SW480 (cell line): ENCODE results near the gene TFAP2A.

Experiments
- DNase-seq: peaks from one replicate; pipeline ENCODE4 v3.0.0-alpha.2; 2016; ENCODE audit warnings: low spot score

TFAP2A gene

DNA sequence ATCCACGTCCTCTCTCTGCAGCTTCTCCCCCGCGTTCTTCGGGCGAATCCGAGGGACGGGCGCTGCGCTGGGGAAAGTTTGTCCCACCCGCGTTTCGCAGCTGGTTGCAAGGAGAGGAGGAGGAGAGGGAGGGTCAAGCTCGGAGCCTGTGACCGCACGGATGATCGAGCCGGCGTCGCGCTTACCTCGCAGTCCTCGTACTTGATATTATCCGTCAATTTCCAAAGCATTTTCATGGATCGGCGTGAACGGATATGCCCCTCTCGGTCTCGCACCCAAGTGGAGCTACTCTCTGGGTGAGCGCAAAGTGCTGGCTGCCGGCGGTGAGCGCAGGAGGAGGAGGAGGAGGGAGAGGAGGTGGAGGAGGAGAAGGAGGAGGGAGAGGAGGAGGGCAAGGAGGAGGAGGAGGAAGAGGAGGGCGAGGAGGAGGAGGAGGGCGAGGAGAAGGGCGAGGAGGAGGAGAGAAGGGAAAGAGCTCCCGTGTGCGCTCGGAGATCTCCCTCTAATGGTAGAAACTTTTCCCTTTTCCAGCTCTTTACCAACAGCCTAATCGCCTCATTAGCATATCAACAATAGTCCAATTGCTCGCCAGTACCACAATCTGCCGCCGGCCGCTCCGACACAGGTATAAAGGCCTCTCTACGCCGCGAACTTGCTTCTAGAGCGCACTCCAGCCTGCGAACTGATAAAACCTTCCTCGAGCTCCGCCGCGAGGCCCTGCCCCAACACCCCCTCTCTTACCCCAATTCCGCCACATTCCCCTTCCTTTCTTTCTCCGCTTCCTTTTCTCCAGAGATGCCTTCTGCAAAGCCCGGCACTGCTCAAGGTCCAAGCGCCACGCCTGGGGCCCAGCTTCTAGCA lies at the start of gene TFAP2A:
Gene TFAP2A, minus strand, starts transcription at position 319 of the 861 bp plus-strand sequence. Its CDS starts 83 bp downstream, at position 236.
- DNase-seq: peak; percentile 48

DNA sequence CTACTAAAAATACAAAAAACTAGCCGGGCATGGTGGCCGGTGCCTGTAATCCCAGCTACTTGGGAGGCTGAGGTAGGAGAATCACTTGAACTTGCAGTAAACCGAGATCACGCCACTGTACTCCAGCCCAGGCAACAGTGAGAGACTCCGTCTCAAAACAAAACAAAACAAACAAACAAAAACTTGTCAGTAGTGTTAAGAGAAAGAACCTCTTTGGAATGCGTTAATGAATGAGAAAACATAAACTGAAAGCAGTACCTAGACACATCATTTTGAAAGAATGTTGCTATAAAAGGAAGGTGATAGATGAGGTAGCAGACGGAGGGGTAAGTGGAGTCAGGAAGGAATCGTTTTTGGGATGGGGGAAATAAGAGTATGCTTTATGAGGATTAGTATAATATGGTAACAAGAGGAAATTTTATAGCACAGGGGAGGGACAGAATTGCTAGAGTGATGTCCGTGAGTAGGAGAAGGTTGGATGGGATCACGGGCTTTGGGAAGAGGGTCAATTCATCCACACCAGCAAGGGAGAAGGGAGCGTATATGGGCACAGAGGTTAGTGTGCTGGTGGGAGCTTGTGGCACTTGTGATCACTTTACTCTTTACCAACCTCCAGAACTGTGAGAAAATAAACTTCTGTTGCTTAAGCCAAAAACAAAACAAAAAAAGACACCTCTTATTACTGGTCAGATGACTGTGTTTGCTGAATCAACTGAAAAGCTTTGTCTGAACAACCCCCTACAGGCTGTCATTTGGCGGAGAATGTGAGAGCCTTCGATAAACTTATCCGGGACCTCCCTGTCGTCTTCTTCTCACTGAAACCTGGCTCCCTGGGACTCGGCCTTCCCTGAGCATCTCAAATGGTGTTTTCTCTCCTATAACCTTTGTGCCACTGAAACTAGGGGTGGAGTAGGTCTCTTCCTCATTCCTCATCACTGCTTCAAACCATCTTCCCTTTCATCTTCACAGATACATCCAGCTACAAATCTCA lies 48.9 kb upstream of the TFAP2A start:
- DNase-seq: no peak

DNA sequence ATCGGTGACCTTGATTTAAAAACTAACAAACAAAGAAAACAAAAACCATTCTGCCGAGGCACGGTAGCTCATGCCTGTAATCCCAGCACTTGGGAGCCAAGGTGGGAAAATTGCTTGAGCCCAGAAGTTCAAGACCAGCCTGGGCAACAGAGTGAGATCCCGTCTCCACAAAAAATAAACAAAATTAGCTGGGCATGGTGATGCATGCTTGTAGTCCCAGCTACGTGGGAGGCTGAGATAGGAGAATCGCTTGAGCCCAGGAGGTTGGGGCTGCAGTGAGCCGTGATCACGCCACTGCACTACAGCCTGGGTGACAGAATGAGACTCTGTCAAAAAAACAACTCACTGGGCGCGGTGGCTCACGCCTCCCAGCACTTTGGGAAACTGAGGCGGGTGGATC lies 48.2 kb upstream of the TFAP2A start:
- no peak for DNase-seq

DNA sequence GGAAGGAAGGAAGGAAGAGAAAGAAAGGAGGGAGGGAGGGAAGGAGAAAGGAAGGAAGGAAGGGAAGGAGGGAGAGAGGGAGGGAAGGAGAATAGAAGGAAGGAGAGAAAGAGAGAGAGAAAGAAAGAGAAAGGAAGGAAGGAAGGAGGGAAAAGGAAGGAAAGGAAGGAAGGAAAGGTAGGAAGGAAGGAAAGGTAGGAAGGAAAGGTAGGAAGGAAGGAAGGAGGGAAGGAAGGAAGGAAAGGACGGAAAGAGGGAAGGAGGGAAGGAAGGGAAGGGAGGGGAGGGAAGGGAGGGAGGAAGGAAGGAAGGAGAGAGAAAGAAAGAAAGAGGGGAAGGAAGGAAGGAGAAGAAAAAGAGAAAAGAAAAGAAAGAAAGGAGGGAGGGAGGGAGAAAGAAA lies 47.0 kb upstream of the TFAP2A start:
- no peak for DNase-seq

DNA sequence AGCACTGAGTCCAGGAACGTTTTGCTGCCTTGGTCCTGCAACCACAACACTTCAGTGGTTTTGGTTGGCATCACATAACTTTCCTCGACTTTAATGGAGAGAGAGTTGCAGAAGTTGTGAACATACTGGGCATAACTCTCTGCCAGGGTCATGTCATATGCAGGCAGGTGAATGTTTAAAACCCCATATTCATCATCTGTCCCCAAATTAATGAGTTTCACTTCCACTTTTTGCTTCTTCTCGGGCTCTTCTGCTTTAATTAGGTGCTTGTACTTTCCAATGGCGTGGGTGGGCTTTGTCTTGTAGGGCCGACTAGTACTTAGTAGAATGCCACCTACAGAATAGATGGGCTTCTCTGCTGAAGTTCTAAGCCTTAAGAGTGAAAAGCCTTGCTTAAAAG lies 45.2 kb upstream of the TFAP2A start:
- DNase-seq: no peak

DNA sequence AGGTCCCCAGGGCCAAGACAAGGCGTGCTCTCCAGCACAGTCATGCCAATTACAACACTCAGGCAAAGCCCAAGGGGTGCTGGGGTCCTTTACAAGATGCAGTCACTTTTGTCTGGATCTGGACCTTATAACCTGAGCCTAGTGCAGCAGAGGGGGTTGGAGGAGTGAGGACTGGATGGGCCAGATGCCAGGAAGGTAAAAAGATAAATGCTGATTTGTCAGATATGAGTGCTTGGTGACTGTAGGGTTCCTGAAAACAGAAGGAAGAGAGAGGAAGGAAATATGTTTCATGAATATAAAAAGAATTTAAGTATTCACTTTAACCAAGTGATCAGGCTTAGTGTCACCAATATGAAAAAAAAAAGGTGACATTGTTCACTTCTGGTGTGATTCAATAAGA lies 43.4 kb upstream of the TFAP2A start:
- no peak for DNase-seq

DNA sequence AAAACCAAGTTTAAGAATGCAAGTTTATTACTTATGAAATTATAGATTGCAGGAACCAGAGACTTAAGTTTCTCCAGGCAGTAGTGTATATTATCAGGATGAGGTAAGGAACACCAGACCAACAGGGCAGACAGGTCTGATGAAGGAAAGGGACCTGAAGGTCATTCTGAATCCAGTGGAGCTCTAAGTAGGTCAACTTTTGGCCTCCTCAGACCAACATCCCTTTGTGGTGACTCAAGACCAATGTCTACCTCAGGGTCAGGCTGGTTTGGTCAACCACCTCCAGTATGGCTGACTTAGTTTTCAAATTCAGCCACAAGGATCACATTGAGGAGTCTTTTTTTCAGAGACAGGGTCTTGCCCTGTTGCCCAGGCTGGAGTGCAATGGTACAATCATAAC lies 38.7 kb upstream of the TFAP2A start:
- DNase-seq: no peak

DNA sequence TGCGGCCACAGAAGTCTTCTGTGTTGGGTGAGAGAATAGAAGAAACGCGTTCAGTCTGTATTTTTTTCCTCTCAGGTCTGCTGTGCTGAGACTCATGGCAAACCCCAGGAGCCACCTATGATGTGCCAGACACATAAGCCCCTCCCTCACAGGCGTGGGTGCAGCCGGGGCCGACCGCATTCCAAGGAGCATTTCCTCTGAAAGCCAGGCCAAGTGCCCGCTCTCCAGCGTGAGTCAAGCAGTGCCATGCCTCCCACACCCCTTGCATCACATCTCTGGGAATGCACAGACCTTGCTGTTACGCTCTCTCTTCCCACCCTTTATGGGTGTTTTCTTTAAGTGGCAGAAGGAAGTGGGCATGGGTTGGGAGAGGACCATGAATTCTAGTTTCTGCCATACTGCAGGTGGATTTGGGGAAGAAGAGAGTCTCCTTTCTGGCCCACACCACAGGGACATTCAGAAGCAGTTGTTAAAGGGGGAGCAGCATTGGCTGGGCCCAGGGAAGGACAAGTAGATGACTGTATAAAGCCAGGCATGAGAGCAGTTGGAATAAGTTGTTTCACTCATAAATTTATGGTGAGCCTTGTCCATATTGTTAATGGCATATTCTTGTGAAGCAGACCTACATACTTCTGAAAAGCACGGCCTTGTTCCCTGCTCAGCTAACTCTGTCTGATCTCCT lies 37.1 kb upstream of the TFAP2A start:
- peak; percentile 59 for DNase-seq

DNA sequence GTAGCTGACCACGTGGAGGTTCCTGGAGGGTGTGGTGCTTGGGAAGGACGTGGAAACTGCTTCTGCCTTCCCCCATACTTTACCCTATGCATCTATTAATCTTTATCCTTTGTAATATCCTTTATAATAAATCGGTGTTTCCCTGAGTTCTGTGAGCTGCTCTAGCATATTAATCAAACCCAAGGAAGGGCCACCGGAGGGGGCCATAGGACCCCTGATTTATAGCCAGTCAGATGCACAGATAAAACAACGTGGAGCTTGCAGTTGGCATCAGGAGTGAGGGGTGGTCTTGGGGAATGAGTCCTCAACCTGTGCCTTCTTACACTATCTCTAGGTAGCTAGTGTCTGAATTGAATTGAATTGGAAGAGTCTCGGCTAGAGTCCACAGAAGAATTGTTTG lies 36.5 kb upstream of the TFAP2A start:
- no peak for DNase-seq

DNA sequence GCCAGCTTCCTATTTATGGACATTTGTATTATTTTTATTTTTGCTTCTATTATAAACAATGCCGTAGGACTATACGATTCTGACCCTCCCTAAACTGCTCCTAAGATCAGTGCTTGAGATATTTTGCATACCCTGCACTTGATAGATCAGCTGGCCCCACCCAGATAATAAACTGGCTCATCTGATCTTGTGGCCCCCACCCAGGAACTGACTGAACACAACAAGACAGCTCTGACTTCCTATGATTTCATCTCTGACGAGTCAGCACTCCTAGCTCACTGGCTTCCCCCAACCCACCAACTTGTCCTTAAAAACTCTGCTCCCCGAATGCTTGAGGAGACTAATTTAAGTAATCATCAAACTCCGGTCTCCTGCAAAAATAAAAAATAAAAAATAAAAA lies 34.9 kb upstream of the TFAP2A start:
- no peak for DNase-seq

DNA sequence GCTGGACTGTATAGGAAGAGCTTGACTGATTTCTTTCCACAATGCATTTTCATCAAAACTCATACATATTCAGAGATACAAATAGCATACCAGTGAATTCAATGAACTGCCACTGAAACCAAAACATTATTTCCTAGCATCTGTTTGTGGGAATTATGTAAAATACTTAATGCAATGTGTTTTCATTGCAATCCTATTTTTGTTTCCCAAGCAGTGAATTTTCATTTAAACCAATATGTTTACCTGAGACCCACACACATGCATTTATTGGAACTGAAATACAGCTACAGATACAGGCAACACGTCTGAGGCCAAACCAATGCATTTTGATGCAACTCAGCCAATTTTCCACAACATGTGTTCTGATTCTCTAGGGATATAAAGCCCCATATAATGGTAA lies 33.2 kb upstream of the TFAP2A start:
- no peak for DNase-seq

DNA sequence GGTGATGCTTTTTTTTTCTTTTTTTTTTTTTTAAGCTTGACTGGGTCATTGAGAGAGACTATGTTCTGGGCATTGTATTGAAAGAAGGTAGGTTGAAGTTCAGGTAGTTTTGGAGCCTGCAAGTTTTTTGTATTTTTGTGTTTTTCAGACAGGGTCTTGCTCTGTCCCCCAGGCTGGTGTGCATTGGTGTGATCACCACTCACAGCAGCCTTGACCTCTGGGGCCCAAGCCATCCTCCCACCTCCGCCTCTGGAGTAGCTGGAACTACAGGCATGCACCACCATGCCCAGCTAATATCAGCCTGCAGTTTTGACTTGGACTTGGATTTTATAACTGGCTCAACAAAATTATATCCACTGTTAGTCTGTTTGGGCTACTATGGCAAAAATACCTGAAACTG lies 31.7 kb upstream of the TFAP2A start:
- no peak for DNase-seq

DNA sequence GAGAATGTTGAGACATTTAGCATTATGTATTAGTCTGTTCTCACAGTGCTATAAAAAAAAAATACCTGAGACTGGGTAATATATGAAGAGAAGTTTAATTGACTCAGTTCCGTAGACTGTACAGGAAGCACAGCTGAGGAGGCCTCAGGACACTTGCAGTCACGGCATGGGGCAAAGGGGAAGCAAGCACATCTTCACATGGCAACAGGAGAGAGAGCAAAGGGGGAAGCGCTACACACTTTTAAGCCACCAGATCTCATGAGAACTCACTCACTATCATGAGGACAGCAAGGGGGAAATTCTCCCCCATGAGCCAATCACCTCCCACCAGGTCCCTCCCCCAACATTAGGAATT lies 26.8 kb upstream of the TFAP2A start:
- no peak for DNase-seq

DNA sequence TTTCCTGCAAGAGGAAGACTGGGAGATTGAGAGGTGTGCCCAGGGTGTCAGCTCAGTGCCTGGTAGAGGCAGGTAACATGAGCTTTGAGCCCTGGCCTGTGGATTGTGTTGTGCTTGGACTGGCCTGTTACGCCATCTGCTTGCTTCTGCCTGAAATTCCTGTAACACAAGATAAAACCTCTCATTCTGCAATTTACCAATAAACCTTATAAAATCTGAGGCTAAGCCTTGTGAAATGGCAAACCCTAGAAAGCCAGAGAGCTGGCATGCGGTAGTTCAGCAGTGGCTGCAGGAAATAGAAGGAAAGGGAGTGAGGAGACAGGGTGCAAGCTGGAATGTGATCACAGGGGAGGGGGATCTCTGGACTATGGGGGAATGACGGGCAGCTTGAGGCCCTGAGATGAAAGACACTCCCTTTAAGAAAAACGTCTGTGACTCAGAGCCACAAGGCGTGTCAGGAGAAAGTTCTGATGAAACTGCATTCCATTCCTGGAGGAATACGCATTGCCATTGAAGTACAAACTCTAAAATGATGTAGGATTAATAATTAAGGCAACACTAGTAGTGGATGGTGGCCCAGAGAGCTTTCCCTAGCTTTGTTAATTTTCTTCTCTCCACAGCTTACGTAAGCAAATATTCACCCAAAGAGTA lies 26.3 kb upstream of the TFAP2A start:
- peak; percentile 85 for DNase-seq

DNA sequence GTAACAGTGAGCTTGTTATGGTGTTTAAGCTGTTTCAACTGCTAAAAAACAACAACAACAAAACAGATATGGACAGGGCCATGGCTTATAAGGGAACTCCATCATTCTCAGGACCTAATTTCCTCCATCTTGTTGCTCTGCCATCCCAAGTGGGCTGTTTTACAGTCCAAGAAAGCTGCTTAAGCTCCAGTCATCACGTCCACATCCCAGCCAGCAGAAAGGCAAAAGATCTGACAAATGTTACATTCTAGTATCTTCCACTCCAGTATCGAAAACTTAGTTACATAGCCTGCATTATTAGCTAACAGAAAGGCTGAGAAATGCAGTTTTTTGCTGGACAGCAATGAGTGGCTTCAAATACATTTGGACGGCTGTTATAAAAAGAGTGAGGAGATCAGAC lies 23.0 kb upstream of the TFAP2A start:
- DNase-seq: no peak

DNA sequence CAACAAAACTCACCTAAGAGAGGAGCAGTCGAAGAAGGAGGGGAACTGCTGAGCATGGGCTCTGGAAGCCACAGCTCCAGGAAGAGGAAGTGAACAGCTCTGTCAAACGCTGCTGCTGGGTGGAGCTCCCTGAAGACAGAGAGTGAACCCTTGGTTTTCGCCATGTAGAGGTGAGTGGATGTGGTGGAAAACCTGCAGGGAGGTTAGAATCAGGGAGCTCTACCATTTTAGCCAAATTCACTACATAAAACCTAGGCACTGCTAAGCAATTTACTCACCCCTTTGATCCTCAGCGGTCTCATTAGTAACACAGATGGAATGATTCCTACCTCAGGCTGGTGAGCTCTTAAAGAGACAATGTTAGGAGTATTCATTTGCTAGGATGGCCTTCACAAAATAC lies 19.4 kb upstream of the TFAP2A start:
- DNase-seq: peak; percentile 69

DNA sequence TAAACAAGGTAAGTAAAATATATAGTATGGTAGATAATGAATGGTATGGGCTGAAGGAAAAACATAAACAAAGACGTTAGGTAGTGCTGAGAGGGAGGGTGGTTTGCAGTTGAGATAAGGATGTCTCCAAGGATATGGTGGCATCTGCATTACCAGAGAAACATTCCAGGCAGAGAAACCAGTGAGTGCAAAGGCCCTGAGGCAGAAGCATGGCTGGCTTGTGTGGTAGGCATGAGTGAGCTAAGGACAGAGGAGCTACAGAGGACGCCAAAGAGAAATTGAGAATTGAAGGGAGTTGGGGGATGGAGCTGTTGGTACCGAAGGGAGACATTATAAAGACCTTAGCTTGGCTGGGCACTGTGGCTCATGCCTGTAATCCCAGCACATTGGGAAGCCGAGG lies 18.4 kb upstream of the TFAP2A start:
- DNase-seq: no peak

DNA sequence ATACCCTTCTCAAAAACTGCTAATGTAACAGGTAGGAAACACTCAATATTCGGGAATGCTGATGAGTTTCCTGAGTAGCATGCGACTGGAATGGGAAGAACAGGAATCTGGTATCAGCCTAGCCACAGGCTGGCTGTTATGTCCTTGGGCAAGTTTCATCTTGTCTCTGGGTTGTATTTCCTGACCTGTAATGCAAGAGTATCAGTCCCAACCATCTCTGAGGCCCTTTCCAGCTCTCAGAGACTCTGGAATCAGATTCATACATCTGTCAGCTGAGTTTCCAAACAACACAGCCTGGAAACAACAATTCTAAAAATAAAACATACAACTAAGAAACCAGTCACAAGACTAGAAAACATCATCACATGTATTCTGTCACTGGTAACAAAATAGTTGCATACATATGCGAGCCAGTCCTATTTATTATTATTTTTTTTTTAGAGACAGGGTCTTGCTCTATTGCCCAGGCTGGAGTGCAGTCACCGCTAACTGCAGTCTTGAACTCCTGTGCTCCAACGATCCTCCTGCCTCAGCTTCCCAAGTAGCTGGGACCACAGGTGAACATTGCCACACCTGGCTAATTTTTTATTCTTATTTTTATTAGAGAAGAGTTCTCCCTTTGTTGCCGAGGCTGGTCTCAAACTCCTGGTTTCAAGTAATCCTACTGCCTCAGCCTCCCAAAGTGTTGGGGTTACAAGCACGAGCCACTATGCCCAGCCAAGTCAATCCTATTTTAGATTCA lies 16.7 kb upstream of the TFAP2A start:
- DNase-seq: no peak

DNA sequence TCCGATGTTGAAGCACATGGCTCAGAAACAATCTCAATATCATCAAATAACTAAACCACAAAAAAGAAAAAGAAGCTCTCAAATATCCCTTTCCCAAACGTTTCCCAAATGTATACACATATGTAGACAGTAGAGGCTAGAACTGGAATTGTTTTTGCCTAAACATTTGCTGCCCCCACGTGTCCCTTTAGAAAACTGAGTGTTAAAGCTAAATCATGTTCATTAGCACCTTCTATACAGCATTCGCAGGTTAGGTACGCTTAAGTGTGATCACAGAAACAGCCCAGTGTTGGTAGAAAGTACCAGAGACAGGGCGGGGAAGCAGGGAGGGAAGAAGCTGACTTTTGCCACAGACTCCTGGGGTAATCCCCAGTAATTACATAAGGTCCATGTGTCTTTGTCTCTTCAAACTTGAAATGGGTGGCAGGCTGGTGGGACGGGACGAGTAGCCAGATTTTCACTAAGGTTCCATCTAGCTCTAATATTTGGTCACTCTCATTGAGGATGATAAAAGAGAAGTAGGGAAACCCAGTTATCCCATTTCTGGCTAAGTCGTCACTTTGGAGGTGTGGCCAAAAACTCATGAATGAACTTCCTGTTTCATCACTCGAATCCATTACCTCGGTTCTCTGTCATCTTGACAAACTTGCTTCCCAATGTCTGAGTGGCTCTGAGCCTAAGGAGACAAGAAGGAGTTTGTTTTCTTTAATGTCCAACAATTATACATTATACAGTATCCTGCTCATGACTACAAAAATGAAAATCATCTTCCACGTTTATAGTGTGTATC lies 15.0 kb upstream of the TFAP2A start:
- DNase-seq: peak; percentile 69

DNA sequence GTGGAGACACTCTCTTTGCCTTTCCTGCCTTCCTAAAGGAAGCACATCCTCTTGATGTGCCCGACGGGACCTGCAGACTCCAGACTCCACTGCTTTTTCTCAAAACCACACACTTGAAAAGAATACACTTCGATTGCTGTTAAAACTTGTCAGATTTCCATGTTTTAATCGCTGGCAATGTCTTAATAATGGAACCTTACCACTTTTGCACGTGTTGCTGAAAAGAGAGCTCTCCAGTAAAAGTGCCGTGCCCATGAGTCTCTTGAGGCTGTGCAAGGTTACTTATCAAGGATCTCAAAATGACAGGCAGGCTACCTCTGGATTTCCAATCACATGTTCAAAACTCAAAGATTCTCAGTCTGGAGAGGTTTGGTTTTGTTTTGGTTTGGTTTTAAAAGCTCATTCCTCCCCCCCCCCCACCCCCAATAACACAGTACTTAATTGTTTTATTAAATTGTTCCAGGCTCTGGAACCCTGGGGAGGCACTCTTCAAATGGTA lies 12.0 kb upstream of the TFAP2A start:
- DNase-seq: no peak
